ENCODE results near the gene ENTPD3.
A peak's percentile ranks its signal among the peaks of the same experiment; 100 is the strongest.
"Not testable (repeated sequence)": the region's sequence is repeated elsewhere in the genome, so short reads cannot be mapped to it uniquely, and the experiment has no call there.

The ENTPD3 gene

GRCh38 chr3:40407007-40407406 is 20.0 kb downstream of the ENTPD3 start:
- DNase-seq (ENCODE audit: low spot score), result no peak

GRCh38 chr3:40407611-40408010 is 20.6 kb downstream of the ENTPD3 start:
- no peak for DNase-seq (ENCODE audit: low spot score)

DNA sequence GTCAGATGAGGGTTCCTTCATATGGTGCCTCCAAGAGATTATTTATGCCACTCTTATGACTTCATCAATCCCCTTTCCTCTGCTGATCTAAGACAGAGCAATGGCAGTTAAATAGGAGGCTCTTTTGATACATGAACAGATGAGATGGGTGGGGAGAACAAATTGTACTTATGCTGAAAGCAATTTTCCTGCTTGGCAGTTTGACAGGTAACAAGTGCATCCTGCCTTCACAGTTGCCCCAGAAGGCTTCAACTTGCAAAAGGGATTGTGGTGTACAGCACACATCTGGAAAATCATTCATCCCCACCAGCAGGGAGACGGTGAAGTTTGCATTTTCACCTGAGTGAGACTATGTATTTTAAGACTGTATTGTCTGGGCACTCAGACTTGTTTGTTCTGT is 27.3 kb downstream of the ENTPD3 start:
- DNase-seq (ENCODE audit: low spot score), result no peak

DNA sequence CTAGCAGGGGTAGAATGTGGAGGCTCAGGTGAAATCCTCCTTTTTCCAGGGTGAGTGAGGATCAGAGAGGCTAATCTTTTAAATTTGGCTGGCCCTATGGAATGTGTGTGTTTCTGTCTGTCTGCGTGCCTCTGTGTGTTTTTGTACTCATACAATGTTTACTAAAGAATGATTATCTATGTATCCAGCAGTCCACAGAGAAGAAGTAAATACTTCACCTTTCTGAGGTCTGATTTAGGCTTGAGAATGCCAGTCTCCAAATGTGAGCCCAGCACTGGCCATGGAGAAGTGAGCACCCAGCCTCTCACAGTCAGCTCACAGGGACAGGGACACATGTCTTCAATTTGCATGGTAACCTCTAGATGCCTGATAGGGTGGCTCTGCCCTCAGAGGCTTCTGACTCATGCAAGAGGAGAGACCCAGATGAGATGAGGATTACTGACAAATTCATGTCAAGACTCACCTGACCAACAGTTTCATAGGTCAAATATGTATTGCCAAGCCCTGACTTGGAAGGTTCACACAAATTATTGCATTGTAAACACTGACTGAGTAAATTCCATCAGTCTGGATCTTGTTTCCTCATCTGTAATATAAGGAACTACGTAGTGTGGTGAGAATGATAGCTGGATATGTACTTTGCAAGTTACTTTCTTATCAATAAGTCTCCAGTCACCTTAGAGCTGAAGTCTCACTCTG is 31.0 kb downstream of the ENTPD3 start:
- DNase-seq (ENCODE audit: low spot score), result no peak

GRCh38 chr3:40422861-40423260 is 35.9 kb downstream of the ENTPD3 start:
- no peak for DNase-seq (ENCODE audit: low spot score)

DNA sequence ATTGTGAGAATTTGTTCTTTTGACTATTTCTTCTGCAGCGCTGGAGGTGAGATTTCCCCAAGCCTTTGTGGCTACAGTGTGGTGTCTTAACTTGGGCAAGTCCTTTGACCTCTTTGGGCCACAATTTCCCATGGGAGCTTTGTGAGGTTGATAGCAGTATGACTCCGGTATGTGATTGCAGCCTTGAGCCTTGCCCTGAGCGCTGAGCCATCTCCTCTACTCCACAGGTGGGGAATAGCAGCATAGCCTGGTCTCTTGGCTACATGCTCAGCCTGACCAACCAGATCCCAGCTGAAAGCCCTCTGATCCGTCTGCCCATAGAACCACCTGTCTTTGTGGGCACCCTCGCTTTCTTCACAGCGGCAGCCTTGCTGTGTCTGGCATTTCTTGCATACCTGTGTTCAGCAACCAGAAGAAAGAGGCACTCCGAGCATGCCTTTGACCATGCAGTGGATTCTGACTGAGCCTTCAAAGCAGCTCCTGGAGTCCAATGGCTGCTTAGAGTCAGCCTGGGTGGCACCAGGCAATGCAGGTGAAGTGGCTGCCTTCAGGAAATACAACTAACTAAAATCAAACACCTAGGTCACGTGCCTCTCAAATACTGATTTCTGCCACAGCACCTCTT is 40.2 kb downstream of the ENTPD3 start:
- DNase-seq (ENCODE audit: low spot score), result no peak

DNA sequence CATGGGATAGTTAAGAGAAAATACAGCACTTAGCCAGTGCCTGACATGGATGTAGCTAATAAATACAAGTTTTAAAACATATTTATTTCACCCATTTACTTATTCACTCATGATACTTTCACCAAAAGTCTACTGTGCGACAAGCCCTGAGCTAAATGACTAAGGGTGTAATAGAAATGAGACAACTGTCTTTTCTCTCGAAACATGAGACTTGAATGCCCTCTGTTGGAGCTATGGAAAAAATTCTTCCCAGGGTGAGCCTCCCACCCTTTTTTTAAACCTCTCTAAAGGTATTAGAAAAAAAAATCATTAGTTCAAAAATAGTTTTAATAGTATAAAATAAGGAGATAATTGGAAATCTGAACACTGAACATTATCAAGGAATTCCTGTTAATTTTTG is 45.8 kb downstream of the ENTPD3 start:
- DNase-seq (ENCODE audit: low spot score), result no peak

GRCh38 chr3:40437889-40438288 is 50.9 kb downstream of the ENTPD3 start:
- DNase-seq (ENCODE audit: low spot score), result no peak

DNA sequence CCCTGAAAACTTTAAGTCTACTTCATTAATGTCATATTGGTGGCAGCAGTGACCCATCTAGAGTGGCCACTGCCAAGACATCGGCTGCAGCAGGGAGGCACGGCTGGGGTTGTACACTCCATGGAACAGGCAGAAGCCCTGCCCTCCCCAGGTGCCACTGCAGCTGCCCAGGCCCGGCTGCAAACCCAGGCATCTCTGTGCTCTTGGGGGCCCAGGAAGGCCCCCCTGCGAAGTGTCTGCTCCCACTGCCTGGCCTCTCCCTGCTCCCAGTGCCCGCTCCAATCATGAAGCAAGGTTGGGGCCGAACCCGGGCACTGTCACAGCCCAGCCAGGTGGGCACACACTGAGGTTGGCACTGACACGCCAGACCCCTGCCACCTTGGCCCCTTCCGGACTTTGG is 58.1 kb downstream of the ENTPD3 start:
- DNase-seq (ENCODE audit: low spot score), result no peak

GRCh38 chr3:40445880-40446279 is 58.9 kb downstream of the ENTPD3 start:
- DNase-seq (ENCODE audit: low spot score), result no peak

- no peak for DNase-seq (ENCODE audit: low spot score)
These were observed 63.5 kb downstream of the ENTPD3 start for GRCh38 chr3:40450438-40450837.

DNA sequence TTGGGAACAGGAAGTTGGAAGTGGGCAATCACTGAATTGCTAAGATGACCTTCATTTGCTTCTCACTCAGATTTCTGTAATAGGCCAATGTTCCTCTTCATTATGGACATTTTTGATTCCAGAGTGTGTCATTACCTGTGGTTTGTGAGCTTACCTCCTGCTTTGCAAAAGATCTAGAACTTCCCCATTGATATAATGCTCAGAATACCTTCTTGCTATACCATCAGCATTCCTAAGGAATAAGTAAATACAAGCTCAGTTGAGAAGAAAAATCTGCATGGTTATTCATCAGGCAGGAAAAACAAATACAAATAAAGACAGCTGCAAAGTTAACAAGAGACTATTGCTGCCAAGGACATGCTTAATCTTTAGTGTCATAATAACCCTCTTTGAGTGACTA is 64.6 kb downstream of the ENTPD3 start:
- DNase-seq (ENCODE audit: low spot score), result no peak

DNA sequence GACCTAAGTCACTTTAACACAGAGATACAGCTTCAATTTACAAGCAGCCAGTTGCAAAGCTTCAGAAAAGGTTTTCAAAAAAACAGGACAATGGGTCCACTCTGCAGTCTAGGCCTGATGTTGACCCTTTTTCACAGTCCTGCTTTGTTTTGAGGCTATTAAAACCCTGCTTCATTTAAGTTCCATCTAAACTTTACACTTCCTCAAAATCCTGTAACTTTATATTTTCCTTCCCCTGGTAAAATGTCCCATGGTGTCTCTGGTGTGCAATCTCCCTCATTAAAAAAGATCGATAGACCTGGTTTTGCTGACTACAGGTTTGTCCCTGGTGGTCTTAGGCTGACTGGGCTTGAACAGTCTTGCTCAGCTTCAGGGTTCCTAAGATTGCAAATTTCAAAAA is 65.1 kb downstream of the ENTPD3 start:
- DNase-seq (ENCODE audit: low spot score), result no peak

DNA sequence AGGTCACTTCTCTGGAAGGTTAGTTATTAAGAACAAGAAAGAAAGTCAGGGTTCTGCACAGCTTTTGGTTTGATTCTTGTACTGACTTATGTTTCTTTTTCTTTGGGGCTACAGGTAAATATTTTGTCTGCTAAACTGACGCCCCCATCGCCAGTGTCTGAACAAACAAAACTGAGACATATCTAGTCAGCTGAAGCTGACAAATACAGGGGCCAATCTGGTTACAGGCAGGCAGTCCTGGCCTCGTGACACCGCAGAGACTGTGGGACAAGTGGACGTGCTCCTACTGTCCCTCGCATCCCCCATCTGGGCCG is 65.5 kb downstream of the ENTPD3 start:
- no peak for DNase-seq (ENCODE audit: low spot score)

GRCh38 chr3:40452876-40453730 is 66.1 kb downstream of the ENTPD3 start:
- peak; percentile 97 for DNase-seq (ENCODE audit: low spot score)

- no peak for DNase-seq (ENCODE audit: low spot score)
These were observed 66.9 kb downstream of the ENTPD3 start for GRCh38 chr3:40453933-40454332.

- no peak for DNase-seq (ENCODE audit: low spot score)
These were observed 68.3 kb downstream of the ENTPD3 start for GRCh38 chr3:40455328-40455727.

DNA sequence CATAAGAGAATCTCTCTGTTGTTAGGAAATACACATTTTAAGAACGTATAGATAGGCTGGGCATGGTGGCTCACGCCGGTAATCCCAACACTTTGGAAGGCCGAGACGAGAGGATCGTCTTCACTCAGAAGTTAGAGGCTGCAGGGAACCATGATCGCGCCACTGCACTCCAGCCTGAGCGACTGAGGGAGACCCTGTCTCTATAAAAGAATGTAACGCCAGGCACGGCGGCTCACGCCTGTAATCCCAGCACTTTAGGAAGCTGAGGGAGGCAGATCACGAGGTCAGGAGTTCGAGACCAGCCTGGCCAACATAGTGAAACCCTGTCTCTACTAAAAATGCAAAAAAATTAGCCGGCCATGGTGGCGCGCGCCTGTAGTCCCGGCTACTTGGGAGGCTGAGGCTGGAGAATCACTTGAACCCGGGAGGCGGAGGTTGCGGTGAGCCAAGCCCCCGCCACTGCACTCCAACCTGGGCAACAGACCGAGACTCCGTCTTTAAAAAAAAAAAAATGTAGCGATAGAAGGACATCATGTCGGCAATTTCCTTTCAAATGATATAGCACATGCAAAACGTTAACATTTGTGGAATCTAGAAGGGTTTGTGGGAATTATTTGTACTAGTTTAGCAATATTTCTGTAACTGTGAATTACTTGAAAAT is 69.4 kb downstream of the ENTPD3 start:
- DNase-seq (ENCODE audit: low spot score), result no peak

DNA sequence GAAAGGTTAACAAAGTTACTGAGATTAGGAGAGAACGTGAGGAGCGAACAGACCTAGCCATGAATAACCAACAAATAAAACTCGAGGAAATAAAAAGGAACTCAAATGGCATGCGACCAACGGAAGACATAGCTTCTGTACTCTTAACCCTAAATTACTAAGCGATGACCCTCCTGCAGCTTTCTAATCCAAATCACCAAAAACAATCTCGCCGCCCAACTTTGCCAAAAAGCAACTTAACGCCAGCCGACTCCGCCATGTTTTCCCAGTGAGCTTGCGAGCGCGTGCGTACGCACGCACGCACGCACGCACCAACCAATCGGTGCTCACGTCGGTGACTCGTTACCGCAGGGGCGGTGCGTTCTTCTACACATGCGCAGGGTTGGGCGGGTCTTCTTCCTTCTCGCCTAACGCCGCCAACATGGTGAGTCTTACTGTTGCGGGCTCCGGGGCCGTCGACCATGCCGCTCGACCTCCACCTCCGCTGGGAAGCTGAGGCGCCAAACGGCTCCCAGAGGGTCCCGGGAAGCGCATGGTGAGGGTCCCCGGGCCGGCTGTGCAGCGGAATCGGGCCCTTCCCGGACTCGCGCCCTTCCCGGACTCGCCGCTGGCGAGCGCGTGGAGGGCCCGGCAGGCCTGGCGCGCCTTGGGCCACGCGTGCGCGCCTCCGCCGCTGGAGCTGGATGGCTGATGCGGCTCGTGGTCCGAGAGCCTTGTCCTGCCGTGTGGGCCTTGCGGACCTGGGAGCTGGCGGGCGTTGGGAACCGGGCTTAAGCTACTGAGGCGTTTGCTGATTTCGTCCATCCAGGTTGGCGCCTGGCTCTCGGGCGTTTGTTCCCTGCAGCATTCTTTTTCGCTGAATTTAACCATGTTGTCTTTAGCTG is 70.2 kb downstream of the ENTPD3 start, which contains the start of gene RPL14:
TSS of gene RPL14 (plus strand) at position 400 of the 884 bp plus-strand sequence. CDS start at position 533, 133 bp downstream.
- DNase-seq (ENCODE audit: low spot score), result peak; percentile 96

- DNase-seq (ENCODE audit: low spot score), result no peak
These were observed 71.5 kb downstream of the ENTPD3 start for GRCh38 chr3:40458473-40458872.

DNA sequence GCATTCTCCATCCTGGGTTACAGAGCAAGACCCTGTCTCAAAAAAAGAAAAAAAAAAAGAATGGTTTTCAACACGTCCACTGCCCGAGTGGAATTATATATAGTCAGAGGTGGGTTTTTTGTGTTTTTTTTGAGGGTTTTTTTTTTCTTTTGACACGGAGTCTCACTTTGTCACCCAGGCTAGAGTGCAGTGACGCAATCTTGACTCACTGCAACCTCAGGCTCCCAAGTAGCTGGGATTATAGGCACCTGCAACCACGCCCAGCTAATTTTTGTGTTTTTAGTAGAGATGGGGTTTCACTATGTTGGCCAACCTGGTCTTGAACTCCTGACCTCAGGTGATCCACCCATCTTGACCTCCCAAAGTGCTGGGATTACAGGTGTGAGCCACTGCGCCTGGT is 73.5 kb downstream of the ENTPD3 start:
- DNase-seq (ENCODE audit: low spot score), result not testable (repeated sequence)

- DNase-seq (ENCODE audit: low spot score), result no peak
These were observed 74.2 kb downstream of the ENTPD3 start for GRCh38 chr3:40461161-40461560.

Data from AG08396 (cell line).